Epithelial cell of proximal tubule (primary cell): Measurements from ENCODE around the gene GPA33. TPM values are rescaled to one million over a fixed set of nuclear protein-coding genes. Genes with fewer than 3 reads are reported as not detected.
A peak's percentile ranks its signal among the peaks of the same experiment; 100 is the strongest.

Experiments used
- DNase-seq: peaks from one replicate; pipeline ENCODE4 v3.0.0-alpha.2; 2011; ENCODE audit warnings: low read depth
- H3K4me3 ChIP-seq: 2 replicates; pipeline ENCODE4 v1.5.1; 2011; ENCODE audit warnings: low read depth, mild to moderate bottlenecking, low read length
- CTCF ChIP-seq: conservative IDR thresholded peaks from 2 replicates; pipeline ENCODE4 v1.5.1; 2012; ENCODE audit warnings: low read depth, mild to moderate bottlenecking, low read length
- total RNA-seq: library from RNA; depleted of rRNA; stranded (reverse); fragments of >200 nt; gene quantifications from 2 replicates; pipeline ENCODE4 v1.2.3, GENCODE V29; 2015

The GPA33 gene
- not detected in 2 replicates for total RNA-seq

GRCh38 chr1:167090314-167090942 lies at the start of gene GPA33:
GPA33 (minus strand) TSS chr1:167090377; CDS start chr1:167090287, 90 bp downstream.
- no peak for TF ChIP-seq CTCF
- DNase-seq = no peak
- no peak within 1 kb of the TSS for H3K4me3 ChIP-seq

- no peak for TF ChIP-seq CTCF
- no peak for DNase-seq
- H3K4me3 ChIP-seq = no peak overlapping the region
These were observed 48.5 kb upstream of the GPA33 start for GRCh38 chr1:167138703-167139102.

GRCh38 chr1:167137793-167138510 lies 47.8 kb upstream of the GPA33 start:
- no peak for TF ChIP-seq CTCF
- no peak overlapping the region for H3K4me3 ChIP-seq
- no peak for DNase-seq

- DNase-seq = no peak
- TF ChIP-seq CTCF = no peak
These were observed 47.2 kb upstream of the GPA33 start for GRCh38 chr1:167137332-167137781.

GRCh38 chr1:167136806-167137205 lies 46.6 kb upstream of the GPA33 start:
- no peak overlapping the region for H3K4me3 ChIP-seq
- TF ChIP-seq CTCF = no peak
- no peak for DNase-seq

More at GRCh38 chr1:167137332-167137781, 47.2 kb upstream of the GPA33 start:
- no peak overlapping the region for H3K4me3 ChIP-seq

- TF ChIP-seq CTCF = no peak
- H3K4me3 ChIP-seq = no peak overlapping the region
- peak; percentile 75 for DNase-seq
These were observed 46.0 kb upstream of the GPA33 start for GRCh38 chr1:167136191-167136614.
